Activated CD4-positive, alpha-beta T cell treated with anti-CD3 and anti-CD28 coated beads for 4 hours (primary cell): ENCODE measurements around the gene CSPG4.
A peak's percentile ranks its signal among the peaks of the same experiment; 100 is the strongest.
"Not testable (repeated sequence)": the region's sequence is repeated elsewhere in the genome, so short reads cannot be mapped to it uniquely, and the experiment has no call there.

Experiments
- DNase-seq, 2 donors: peaks; one replicate each; pipeline ENCODE4 v3.0.0-alpha.2; 2020

The CSPG4 gene

DNA sequence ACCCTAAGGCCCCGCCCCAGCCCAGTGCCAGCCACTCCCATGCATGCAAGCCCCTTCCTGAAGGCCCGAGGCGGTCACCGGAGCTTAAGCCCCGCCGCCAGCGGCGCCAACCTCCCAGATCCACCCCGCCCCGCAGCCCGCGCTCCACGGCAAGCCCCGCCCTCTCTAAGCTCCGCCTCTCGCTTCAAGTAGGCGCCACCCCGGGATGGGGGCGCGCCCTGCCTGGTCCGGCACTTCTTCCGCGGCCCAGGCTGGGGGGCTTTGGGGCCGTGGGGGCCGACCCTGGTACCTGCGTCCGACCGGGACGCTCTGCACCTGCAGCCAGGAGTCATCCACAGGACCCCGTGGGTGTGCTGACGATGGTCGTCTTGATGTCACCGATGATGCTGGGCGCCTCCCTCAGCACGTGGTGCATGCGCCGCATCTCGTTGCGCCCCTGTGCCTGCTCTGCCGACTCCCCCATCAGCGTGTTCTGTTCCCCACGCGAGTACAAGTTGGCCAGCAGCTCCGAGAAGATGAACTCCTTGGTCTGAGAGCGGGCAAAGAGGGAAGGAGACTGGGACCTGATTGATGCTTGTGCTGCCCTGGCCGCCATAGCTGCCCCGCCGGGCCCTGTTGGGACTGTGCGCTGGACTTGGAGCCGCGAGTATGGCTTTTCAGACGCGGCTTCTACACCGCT is 26.1 kb upstream of the CSPG4 start:
- DNase-seq, result peak; percentile 86 to 90

DNA sequence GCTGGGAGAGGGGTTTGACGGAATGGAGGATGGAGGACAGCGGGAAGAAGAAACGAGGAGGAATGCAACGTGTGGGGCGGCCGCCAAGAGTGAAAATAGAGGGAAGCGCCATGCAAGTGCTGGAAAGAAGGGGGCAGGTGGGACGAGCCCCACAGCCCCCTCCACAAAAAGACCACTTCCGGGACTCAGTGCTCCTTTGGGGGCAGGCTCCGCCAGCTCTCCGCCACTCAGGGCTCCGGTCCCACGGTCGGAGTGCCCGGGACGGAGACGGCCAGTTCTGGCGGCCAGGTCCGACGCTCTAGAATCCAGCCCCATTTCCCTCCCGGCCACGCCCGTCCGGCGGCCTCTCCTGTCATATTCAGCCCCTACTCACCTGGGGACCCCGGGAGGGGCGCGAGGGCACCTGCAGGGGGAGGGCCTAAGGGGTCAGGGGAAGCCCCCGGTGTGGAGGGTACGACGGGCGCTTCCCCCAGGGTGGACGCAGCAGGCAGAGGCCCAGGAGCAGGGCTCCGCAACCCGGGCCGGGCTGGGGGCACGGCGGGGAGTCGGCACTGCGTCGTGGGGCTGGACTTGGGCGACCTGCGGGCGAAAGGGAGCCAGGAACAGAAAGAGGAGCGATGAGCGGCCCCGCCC is 25.5 kb upstream of the CSPG4 start:
- no peak for DNase-seq

DNA sequence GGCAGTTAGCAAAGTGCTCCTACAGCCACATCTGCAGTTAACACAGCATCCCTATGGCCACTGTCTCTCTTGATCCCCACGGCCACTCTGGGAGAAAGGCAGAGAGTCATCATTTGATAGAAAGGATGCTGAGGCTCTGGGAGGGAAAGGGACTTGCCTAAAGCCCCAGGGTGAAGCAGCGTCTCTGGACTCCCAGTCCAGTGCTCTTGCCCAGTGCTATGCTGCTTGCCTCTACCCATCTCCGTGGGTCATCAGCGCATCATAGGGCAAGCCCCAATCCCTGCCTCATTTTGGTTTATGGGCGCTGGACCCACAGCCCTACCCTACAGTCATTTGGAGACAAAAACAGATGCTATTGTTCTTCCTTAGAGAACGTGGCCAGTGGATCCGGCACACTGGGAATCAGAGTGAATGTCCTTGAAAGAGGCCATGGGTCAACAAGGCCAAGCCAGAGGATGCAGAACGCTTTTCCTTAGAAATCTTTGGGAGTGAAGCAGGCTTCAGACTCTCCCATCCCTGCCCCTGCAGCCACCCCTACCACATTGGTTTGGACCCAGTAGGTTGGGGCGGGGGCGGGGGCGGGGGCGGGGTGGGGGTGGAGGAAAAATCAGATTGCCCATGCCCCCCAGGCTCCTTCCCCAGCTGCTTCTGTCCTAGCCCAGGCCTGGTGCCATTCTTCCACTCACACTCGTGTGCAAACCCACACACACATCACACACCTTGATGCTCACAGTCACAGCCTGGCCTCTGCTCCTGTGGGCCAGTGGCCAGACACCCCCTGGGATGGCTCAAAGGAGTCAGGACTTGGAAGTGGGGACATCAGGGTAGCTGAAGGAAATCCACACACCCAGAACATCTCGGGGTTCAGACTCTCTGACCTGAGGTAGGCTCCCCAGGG is 24.7 kb upstream of the CSPG4 start:
- DNase-seq, result not testable (repeated sequence)

DNA sequence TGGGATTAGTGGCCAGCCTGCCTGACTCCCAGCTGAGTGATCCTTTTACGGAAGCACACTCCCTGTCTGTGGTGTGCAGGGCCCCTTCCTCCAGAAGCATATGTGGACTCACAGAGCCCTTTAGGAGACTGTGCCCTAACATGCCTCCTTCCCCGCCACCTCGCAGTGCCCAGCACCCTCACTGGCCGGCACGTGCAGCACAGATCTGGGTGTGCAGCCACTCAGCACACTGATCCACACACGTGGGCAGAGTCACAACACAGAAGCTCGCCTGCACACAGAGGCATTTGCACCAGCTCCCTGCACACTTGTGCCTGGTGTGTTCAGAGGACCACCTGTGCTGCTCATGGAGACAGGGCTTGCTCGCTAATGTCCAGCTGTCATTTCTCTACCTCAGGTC is 23.6 kb upstream of the CSPG4 start:
- no peak for DNase-seq

DNA sequence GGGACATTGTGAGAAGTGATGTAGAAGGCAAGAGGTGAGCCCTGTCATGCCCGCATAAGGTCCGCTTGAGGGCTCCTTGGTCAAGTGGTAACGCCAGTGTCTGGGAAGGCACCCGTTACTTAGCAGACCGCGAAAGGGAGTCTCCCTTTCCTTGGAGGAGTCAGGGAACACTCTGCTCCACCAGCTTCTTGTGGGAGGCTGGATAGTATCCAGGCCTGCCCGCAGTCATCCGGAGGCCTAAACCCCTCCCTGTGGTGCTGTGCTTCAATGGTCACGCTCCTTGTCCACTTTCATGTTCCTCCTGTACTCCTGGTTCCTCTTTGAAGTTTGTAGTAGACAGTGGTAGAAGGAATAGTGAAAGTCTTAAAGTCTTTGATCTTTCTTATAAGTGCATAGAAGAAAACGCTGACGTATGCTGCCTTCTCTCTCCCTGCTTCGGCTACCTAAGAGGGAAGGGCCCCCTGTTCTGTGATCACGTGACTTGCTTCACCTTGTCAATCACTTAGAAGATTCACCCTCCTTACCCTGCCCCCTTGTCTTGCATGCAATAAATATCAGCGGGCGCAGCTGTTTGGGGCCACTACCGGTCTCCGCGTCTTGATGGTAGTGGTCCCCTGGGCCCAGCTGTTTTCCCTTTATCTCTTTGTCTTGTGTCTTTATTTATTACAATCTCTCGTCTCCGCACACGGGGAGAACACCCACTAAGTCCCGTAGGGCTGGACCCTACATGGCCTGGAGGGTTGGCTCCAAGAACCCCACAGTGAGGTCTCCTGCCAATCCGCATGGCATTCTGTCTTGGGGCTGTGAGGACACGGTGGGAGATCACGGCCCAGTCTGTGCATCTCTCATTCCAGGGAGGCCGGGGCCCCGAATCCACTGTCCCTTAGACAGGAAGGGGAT is 22.5 kb upstream of the CSPG4 start:
- not testable (repeated sequence) for DNase-seq

DNA sequence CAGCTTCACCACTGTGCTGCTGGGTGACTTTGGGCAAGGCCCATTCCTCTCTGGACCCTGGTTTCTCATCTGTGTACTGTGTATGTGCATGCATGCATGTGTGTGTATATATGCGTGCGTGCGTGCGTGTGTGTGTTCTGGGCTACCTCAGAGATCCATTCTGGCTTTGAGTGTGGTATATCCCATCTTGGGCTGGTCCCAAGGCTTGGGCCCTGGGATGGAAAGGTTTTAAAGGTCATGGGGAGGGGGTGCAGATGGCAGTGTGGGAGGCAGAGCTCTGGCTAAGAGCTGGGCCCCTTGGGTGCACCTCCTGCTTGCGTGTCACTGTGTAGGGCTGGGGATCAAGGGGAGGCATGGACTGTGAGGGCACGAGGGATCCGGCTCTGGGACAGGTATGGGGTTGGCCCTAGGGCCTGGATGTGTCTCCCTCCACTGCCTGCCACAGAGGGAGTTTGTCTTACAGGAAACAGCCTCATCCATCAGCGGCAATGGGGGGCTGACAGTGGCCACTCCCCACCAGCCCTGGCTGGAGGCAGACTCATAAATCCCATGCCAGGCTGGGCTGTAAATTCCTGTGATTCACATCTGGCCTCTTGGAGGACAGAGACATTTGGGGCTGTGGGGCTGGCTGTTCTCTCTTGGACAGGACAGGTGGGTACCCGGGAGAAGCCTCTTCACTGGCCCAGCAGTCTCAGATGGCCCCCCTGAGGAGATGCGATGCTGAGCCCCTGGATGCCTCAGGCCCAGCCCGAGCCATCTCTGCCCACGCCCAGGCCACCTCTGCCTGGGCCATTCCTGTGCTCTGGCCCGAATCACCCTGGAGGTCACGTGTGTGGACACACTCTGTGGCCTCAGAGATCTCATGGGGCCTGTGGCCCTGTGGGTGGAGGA is 21.4 kb upstream of the CSPG4 start:
- DNase-seq, result no peak

DNA sequence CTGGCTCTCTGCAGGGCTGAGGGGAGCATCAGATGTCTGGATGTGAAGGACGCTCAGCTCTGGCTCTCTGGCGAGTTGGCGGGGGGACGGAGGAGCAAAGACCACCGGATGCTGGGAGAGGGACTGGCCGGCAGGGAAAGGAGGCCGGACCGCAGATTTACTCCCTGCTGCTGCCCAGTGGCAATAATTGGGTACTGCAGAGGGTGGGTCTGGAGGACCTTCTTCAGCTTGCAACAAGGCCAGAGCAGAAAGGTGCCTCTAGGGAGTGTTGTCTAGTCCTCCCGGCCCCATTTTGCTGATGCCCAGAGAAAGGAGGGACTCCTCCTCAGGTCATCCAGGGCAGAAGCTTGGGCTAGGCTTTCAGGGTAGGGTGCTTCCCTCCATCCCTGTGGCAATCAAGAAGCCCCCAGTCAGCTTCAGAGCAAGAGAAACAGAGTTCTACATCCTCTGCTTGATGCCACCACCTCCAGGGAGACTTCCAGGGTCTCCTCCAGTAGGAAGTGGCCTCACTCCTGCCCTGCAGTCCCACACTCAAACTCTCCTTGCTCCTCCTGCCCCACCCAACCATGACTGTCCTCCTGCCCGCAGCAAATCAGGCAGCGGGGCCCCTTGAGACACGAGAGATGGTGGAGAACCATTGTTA is 20.3 kb upstream of the CSPG4 start:
- DNase-seq, result peak; percentile 34 to 37

DNA sequence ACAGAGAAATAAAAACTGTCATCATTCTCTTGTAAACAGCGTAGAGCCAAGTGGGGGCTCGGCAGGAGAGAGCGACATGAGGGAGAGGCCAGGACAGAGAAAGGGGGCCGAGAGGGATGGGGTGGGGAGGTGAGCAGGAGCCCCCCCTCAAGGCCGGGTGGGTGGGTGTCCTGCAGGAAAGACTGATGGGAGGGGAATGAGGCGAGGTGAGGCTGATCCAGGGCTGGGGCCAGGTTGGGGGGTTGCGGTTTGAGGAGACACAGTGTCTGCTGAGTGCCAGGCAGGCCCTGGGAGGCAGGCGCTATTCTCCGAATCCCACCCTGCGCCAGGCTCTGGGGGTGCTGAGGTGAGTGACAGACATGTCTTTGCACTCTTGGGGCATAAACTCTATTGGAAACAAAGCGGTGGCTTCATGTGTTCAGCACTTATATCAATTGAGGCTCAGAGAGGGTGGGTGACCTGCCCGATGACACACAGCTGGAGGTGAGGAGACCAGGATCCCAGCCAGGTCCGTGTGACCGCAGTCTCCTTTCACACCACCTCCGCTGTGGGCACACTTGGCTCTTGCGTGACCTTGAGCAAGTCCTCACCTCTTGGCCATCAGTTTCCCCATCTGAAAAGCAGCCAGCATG is 19.6 kb upstream of the CSPG4 start:
- DNase-seq, result no peak

DNA sequence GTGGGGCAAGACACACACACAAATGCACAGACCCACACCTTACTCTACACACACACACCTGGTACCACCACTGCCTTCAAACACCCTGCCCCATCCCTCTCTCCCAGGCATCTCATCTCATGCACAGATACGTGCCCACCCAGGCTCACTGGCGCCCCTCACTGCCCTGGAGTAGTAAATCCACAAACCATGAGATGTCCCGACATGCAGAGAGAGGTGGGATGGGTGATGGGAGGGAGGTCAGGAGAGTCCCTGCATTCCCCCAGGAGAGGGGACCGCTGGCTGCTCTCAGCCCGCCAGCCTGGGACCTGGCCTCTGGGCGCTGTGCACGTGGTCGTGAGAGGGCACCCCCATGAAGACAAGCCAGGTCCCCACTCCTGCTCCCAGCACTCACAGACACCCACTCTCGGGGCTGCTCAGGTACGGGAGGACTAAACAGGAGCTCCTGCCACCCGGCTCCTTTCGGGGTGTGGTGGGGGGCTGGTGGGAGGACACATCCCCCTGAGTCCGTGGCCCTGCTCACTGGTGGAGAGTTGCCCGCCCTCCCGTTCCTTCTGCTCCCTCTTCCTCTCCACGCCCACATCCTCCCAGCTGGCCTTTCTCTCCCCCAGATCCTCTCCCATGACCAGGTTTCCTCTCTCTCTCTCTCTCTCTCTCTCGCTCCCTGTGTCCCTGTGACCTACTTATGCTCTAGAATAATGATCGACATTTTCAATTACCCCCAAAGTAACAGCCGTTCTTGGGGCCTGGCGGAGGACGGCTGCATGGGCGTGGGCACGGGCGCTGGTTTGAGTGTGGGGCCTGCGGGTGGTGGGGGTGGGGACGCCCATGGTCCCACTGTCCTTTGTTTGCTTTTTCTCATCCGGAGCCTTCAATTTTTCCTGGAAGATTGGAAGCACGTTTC is 18.9 kb upstream of the CSPG4 start:
- no peak for DNase-seq

DNA sequence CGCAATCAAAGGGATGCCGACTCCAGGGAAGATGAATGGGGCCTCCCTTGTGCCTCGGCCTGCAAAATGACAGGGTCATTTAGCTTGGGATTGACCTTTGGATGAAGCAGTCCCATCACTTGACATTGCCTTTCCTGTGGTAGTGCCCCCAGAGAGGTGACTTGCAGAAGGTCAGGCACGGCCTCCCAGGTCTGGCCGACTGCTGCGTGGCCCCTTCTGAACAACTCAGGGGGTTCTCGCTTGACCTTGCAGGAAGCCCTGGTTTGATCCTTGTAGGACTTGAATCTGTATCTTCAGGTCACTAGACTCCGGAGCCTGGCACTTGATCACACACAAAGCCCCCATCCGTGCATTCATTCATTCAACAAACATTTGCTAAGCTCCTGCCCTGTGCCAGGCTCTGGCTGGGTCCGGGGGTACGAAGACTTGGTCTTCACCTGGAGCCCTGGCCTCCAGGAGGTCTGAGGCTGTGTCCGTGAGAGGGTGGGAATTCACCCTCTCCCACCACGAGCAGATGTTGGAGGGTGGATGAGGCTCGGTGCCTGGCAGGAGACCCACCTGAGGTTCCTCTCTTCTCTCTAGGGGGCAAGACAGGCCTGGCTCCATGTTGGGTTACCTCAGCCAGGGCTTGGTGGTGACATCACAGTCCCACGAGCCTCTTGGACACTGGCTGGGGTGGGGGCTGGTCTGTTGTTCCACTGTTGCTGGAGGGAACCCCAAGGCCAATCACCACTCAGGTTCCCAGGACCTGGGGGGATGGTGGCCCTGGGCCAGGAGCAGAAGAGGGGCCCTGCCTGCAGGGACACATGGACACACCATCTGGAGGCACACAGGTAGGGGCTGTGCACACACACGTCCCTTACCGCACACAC is 18.0 kb upstream of the CSPG4 start:
- DNase-seq, result not testable (repeated sequence)

DNA sequence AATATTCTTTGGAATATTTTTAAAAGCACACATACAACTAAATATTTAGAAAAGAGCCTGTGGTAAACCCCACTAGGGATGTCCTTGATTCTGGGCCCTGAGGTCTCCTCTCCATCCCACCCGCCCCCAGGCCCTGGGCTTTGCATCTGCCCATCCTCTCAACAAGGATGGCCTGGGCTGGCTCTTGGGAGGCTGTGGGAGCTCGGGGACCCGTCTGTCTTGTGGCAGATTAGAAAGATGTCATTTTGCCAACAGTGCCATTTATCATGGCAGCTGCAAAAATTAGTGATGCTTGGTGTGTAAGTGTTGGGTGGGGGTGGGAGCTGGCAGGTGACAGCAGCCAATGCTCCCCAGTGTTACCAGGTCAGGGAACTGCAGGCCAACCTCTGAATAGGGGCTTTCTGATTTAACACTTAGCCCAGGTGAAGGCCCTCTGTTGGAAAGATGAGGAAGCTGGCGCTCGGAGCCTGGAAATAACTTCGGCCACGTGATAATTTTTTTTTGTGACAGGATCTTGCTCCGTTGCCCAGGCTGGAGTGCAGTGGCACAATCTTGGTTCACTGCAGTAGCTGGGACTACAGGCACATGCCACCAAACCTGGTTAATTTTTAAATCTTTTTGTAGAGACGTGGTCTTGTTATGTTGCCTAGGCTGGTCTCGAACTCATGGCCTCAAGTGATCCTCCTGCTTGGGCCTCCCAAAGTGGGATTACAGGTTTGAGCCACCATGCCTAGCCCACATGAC is 16.9 kb upstream of the CSPG4 start:
- DNase-seq, result no peak

DNA sequence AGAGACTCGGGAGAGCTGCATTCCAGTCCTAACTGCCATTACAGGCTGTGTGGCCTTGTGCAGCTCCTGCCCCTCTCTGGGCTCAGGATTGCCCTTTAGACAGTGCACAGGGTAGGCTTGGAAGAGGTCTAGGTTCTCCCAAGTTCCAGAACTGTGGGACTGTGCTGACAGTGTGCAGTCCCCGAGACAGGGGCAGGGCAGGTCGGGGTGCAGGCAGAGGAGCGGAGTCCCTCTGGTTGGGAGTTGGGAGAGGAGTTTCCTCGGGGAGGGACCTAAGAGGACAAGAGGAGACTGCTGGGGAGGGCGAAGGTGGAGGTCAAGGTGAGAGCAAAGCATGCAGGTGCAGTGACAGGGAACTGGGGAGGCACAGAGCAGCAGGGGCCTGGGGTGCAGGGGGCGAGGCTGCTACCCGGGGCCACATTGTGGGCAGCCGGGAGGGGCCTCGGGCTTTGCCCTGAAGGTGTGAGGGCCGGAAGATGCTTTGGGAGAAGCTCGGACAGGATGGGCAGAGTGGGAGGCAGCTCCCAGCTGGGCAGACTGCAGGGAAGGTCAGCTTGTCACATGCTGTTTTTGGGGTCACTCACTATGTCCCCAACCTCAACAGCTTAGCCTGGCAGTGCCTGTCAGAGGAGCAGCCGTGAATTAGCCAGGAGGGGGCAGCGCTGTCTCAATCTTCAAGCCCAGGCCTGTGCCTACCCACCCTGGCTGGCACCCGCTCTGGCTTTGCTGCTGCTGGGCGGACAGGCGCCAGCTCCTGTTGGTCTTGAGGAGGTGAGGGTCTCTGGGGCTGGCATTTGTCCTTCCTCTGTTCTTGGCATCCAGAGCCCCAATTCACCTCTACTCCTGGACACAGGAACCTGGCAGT is 15.4 kb upstream of the CSPG4 start:
- DNase-seq, result peak; percentile 67 to 71

DNA sequence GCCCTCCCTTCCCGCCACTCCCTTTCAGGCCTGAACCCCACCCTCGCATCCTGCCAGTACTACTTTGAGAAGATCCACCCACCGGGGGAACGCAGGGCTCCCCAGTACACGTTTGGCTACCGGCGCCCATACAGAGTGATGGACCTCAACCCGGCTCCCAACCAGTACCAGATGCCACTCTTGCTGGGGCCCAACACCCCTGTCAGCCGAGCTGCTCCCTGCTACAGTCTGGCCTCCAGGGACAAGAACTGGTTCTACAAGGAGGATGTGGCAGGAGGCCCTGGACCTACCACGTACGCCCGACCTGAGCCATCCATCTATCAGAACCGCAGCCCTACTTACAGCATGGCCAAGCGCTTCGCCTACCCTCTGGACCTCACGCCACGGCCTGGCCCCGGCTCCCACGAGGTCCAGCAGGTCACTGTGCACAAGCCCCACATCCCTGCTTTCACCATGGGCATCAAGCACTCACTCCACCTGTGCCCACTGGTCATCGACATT is 14.4 kb upstream of the CSPG4 start:
- no peak for DNase-seq

DNA sequence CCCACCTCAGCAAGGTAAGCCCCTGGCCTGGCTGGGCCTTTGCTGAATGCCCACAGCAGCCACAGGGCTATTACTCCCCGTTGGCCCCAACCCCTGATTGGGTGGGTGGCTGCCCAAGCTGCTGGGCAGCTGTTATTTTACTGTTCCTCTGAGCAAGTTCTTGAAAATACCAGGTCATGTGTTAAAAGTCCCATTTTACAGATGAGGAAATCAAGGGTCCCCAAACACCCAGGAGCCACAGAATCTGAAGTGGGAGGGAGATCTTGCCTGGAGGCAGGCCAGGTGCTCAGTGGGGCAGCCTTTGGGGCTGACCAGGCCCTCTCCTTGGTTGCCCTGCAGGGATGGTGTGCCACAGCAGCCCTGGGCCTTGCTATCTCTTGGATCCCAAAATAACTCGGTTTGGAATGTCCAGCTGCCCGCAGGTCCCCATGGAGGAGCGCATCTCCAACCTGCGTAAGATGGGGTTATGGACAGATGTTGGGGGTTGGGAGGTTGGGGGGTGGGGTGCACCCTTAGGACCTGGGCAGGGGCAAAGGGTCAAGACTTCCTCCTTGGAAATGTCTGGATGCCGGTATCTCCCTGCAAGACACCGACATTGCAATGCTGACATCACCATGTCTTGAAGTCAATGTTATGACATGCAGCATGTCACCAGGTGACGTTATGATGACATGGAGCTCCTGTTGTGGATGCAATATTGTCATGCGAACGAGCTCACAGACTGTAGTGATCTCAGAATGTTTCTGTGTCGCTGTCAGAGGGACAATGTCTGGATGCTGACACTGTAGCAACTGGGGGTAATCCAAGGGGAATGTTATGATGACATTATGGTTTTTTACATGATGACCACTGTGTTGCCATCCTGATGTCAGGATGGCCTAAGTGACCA is 13.3 kb upstream of the CSPG4 start:
- no peak for DNase-seq

DNA sequence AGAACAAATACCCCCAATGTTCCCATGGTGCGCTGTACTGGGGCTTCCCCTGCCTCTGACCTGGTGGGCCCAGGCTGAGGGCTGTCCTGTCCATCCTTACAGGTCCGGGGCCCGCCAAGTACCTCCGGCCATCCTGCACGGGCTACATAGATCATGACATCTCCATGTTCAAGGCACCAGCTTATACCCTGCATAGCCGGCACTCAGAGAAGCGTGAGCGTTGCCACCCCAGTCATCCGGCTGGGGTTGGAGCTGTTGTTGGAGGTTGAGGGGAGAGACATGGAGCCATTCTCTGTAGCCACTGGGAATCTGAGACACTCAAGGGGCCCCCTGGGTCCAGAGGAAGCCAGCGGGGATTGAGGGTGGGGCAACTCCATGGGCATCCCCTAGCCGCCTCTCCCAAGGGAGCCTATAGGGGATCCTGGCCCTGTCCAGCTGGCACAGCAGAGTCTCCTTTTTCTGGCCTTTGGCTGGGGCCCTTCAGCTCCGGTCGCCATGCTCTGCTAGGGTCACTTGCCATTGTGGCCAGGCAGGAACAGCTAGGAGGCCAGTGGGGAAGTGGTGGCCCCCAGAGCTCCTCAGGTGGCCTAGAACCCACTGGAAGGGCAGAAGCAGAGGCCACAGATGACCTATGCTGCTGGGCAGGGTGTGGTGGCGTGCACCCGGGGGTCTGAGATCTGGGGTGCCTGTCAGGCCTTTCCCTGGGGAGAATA is 12.5 kb upstream of the CSPG4 start:
- DNase-seq, result no peak
